HL-60/S4 treated with retinoic acid at 250 ng/mL for 4 days and 3 days (cell line): ENCODE results near the gene CACTIN.
"Not testable (repeated sequence)": the region's sequence is repeated elsewhere in the genome, so short reads cannot be mapped to it uniquely, and the experiment has no call there.

Experiments
- in situ Hi-C: fragments of 300-500 bp; cut with MboI; formaldehyde crosslinking; loops from 2 replicates; pipeline ENCODE4 v1.7.0; 2022; ENCODE audit warnings: low sequenced_read_pairs

Gene CACTIN

GRCh38 chr19:3572132-3572854 is 54.3 kb downstream of the CACTIN start:
- in situ Hi-C loops, result no loop called here

- in situ Hi-C loops, result no loop called here
Observed at GRCh38 chr19:3570606-3571011, 56.0 kb downstream of the CACTIN start.

- in situ Hi-C loops, result not testable (repeated sequence)
Observed at GRCh38 chr19:3570042-3570441, 56.5 kb downstream of the CACTIN start.

GRCh38 chr19:3565139-3565538 is 61.5 kb downstream of the CACTIN start:
- in situ Hi-C loops, result no loop called here

GRCh38 chr19:3563709-3564524 is 62.7 kb downstream of the CACTIN start:
- in situ Hi-C loops, result no loop called here
